GM18517 (cell line): ENCODE data around the gene ZNF346.
"Not testable (repeated sequence)": the region's sequence is repeated elsewhere in the genome, so short reads cannot be mapped to it uniquely, and the experiment has no call there.

ENCODE experiments used
- ATAC-seq: cut with Tn5 transposase; IDR thresholded peaks from one replicate; pipeline ENCODE4 v1.9.1; 2021; ENCODE audit warnings: mild to moderate bottlenecking, moderate library complexity; ENCODE audit not compliant: unreplicated experiment

ZNF346 gene

DNA sequence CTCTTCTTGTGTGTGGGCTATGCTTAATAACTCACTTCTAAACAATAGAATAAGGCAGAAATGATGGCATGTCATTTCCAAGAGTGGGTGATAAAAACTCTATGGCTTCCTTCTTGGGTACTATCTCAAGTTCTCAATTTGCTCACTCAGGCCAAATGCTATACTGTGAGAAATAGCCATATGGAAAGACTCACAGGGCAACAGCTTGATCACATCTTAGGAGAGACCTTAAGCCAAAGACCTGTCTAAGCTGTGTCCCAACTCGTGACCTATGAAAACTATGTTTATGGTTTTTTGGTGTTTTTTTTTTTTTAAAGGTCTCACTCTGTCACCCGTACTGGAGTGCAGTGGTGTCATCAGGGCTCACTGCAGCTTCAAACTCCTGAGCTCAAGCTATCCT is 13.8 kb upstream of the ZNF346 start:
- no peak for ATAC-seq

DNA sequence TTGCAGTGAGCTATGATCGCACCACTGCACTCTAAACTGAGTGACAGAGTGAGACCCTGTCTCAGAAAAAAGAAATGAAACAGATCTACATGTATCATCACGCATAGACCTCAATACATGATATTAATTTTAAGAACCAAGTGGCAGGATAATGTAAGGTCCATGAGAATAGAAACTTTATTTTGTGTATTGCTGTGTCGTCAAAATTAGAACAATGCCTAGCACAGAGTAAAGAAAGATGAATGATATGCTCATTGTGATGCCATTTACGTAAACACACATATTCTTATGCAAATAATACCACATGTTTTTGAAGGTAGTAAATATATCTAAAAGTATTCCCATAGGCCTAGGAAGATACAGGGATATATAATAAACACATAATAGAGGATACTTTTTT is 12.3 kb upstream of the ZNF346 start:
- ATAC-seq = no peak

DNA sequence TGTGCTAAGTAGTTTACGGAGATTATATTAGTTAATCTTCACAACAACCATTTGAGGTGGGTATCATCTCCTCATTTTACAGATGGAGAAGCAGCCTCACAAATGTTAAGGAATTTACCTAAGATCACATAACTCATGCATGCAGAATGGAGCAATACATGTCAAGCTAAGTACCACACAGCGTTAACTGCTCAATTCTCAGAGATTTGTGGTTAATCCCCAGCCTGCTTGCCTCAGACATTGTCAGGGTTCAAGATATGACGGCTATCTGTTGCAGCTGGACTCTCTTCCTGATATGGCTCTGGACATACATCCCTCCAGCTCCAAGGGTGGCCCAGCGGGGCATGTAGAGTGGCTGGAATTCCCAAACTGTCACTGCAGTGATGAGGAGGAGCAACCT is 7.3 kb upstream of the ZNF346 start:
- ATAC-seq = no peak

DNA sequence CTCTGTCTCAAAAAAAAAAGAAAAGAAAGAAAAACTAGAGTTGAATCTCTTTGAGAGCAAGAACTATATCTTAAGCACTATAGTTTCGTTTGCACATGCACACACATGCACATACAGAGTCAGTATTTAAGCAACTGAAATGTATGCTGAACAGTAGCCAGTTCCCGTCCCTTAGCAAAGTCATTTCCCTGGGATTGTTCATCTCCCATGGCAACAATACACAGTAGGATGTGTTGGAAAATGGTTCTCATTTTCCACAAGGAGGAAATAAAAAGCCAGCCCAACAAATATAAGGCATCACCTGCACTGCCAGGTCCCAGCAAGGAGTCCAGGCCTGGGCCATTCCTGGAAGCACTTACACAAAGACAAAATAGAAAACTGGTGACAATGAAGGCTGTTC is 4.2 kb upstream of the ZNF346 start:
- no peak for ATAC-seq

DNA sequence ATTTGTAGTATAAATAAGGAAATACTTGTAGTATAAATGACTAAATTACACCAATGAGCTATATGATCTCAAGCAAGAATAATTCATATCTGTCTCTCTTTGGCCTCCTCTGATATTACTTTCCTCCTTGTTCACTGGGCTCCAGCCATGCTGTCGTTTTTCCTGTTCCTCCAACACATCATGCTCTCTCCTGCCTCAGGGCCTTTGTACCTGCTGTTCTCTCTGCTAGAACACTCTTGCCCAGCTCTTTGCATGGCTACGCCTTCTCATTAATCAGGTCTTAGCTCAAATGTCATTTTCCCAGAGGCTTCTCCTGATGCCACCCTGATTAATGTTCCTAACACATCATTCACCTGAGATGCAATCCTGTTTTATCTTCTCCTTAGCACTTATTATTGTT is 2.5 kb upstream of the ZNF346 start:
- ATAC-seq = no peak

DNA sequence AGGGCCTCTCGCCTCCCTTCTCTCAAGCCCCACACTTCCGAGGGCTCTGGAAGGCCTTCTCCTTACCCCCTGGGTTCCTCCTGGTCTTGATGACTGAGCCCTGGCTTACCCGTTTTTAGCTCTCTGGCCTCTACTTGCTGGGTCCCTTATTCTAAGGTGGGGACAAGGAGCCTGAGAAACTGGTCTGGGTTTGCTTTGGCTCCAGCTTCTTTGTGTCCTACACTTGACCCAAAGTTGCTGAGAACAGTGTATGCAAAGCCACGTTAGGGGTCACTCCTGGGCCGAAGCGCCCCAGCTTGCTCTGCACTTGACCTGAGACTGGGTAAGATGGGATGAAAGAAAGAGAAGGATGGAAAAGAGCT is 788 bp downstream of the ZNF346 start:
- no peak for ATAC-seq

DNA sequence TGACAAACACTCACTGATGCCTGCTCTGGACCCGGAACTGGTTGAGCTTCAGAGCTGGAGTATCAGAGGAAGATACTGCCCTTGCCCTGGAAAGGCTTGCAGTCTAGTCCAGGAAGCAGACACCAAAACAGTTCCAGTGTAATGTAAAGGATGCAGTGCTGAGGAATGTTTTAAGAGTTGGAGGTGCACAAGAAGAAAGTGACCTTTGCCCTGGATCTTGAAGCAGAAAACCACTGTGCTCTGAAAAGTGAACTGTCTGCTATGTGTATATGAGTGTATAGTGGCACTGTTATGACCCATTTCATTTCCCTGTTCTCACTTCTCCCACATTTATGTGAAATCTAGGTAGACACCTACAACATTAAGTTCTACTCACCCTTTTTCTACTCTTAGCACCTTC is 2.1 kb downstream of the ZNF346 start:
- no peak for ATAC-seq

DNA sequence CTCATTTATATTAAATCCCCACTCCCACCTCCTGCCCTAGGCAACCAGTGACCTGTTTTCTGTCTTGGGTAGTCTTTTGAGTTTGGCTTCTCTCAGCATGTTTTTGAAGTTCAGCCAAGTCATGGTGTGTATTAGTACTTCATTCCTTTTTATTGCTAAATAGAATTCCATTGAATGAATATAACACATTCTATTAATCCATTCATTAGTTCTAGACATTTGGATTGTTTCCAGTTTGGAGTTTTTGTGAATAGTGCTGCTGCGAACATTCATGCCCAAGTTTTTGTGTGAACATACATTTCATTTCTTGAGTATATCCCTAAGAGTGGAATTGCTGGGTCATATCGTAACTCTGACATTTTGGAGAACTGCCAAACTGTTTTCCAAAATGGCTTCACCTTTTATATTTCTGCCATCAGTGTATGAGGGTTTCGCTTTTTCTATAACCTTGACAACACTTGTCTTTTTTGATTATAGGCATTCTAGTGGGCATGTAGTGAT is 2.7 kb downstream of the ZNF346 start:
- no peak for ATAC-seq

DNA sequence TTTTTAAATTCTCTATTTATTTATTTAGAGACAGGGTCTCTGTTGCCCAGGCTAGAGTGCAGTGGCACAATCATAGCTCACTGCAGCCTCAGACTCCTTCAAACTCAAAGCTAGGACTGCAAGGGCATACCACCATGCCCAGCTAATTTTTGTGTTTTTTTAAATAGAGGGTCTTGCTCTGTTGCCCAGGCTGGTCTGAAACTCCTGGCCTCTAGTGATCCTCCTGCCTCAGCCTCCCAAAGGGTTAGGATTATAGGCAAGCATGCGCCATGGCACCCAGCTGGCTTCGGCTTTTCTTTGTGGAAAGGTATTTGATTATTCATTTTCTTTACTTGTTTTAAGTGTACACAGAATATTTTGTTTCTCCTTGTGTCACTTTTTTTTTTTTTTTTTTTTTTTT is 5.2 kb downstream of the ZNF346 start:
- no peak for ATAC-seq

DNA sequence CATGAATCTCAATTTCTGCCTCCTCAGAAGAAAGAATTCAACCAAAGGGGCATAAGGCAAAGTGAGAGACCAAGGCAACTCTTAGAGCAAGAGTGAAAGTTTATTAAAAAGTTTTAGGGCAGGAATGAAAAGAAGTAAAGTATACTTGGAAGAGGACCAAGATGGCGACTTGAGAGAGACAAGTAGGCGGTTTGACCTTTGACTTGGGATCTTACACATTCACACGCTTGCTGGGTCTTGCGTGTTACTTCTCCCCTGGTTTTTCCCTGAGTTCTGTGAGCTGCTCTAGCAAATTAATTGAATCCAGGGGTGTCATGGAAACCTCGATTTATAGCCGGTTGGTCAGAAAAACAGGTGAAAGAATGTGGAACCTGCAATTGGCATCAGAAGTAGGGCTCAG is 7.0 kb downstream of the ZNF346 start:
- no peak for ATAC-seq

DNA sequence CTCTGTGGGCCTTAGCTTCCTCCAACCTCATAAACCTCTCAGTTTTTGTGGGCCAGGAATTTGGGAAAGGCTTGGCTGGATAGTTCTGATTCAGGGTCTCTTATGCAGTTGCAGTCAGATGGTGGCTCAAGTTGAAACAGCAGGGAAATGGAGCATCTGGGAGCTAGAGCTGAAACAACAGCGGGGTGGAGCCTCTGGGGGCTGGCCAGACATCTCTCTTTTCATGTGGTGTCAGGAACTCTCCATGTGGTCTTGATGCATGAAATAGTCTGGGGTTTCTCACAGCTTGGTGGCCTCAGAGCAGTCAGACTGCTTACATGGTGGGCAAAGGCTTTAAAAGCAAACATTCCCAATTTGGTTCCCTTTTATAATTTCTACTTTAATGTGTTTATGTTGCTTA is 13.5 kb downstream of the ZNF346 start:
- no peak for ATAC-seq

DNA sequence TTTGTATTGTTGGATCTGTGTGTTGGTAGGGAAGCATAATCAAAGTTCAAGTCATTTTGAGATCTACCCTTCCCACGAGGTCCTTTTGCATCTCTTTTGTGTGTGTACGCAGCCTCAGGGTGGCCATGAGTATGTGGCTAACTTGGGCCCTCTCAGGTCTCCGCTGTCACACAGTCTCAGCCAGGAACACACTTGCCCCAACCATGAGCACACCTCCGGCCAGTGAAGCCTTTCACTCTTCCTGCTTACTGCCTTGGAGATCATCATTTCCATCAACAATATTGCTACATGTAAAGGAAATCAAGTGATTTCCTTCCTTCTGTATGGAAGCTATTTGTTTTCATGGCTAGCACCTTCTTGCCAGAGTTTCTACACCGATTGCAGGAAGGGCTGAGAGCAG is 13.9 kb downstream of the ZNF346 start:
- ATAC-seq = no peak

DNA sequence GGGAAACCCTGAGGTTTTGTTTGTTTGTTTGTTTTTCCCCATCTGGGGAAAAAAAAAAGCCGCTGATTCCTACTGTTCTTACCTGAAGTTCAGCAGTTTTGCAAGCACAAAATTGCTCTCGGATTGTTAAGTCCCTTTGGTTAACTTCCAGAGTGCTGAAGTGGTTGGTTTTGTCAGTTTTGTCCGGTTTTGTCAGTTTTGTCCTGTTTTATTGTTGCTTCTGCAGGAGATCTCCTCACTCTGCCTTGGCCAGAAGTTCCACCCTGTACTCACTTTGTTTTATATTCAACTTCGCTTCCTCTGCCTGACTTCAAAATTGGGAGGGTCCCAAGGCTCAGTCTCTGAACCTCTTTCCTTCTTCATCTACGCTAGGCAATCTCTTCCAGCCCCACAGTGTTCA is 14.4 kb downstream of the ZNF346 start:
- no peak for ATAC-seq

DNA sequence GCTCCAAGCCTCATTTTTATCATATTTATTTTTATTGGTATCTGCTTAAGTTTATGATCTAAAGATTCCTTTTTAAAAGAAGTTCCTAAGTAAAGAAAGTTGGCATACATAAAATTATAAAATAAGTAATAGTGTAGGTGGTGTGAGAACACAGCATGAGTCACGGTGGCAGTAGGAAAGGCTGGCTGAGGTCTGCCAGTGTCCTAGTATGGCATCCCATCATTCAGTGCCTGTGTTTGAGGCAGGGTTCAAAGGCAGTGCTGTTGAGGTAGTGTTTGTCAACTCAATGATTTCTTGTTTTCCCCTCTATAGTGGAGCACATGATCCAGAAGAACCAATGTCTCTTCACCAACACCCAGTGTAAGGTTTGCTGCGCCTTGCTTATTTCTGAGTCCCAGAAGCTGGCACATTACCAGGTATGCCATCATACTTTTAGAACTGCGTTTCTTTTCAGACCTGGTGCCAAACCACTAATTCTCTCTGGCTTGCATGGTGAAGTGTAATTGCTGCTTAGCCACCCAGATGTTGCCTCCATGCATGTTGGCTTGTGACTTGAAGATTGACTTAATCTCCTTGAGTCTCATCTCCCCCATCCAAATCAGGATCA is 18.4 kb downstream of the ZNF346 start:
- ATAC-seq = no peak

DNA sequence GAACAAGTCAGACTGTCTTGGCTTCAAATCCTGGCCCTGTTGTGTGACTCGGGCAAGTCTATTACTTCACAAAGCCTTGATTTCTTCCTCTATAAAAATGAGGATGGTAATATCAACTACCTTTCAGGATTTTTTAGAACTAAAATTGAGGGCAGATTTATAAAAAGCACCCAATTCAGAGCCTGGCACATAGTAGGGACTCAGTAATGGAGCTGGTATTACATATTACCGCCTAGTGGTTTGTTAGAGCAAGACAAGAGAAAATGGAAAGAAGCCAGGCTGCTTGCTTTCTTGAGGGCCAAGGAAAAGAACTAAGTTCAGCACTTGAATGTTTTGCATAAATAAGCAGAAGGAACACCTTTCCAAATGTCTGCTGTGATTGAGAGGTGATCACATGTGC is 19.4 kb downstream of the ZNF346 start:
- ATAC-seq = no peak

DNA sequence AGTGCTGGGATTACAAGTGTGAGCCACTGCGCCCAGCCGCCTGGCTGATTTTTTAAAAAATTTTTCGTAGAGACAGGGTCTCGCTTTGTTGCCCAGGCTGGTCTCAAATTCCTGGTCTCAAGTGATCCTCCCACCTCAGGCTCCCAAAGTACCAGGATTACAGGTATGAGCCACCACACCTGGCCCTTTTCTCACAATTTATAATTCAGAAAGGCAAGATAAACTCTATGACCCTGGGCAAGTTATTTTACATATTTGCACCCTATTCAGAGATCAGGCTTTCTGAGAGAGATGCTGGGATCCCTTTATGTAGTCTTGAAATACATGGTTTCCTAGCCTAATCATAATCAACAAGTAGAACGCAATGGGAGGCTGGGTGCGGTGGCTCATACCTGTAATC is 20.6 kb downstream of the ZNF346 start:
- ATAC-seq = no peak

DNA sequence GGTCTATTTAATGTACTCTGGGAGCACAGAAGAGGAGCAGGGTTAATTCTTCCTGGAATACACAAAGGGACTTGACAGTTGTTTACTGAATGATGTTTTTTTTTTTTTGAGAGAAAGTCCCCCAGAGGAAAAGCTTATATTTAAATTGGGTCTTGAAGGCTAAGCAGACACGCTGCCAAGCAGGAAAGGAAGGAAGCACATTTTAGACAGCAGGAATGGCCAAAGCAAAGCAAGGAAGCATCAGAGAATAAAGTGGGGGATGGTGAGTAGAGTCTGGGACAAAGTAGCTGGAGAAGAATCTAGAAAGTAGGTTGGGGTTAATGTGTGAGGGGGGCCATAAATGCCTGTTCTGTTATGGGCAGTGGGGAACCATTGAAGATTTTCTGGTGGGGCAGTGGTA is 21.5 kb downstream of the ZNF346 start:
- ATAC-seq = no peak

DNA sequence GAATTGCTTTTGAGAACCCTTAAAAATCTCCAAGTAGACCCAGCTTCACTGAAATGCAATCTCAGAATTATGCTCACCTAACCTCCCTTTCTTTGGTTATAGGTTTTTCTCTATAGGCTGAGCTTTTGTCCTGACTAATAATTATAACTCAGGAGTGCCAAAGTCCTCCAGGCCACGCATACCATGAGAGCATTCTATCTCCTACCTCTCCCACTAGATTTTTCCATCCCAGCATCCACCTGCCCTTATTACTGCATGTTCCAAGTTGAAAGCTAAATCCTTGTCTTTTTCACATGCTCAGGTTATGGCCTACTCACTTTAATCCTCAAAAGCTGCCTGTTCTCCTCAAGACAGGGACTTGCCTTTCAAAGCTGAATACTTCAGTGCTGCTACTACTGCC is 22.1 kb downstream of the ZNF346 start:
- ATAC-seq = no peak

DNA sequence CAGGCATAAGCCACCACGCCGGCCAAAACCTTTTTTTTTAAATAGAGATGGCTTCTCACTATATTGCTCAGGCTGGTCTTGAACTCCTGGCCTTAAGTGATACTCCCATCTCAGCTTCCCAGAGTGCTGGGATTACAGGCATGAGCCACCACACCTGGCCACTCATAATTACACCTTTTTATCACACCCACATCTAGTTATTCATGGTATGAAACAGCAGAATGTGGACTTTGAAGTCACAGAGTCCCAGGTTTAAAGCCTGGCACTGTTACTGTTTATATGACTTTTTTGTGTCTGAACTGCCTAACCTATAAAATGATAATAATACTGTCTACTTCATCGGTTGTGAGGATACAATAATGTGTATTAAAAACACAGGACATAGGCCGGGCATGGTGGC is 23.1 kb downstream of the ZNF346 start:
- no peak for ATAC-seq

DNA sequence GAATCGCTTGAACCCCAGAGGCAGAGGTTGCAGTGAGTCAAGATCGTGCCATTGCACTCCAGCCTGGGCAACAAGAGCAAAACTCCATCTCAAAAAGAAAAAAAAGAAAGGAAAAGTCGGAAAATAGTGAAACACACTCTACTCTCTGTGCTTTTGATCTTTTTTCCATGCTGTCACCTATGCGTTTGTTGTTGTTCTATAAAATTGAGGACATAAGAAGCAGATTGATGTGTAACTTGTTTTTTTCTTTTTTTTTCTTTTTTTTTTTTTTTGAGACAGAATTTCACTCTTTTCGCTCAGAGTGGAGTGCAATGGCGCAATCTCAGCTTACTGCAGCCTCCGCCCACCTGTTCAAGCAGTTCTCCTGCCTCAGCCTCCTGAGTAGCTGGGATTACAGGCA is 26.0 kb downstream of the ZNF346 start:
- ATAC-seq = not testable (repeated sequence)

DNA sequence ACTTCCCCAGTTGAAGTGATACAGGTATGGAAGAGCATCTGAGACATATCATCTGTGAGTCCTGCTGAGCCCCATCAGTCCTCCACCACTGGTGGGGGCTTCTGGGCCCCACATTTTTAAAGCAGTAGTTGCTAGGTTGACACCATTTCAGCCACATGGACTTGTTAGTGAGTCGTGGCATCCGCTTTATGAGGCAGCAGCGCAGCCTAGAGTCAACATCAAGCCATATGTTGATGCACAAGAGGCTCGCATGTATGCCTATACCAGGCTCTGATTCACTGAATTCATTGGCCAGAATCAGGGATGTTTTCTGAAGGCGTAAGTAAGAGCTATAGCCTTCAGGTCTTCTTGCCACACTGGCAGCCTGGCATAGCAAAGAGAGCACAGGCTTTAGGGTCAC is 26.8 kb downstream of the ZNF346 start:
- ATAC-seq = no peak

DNA sequence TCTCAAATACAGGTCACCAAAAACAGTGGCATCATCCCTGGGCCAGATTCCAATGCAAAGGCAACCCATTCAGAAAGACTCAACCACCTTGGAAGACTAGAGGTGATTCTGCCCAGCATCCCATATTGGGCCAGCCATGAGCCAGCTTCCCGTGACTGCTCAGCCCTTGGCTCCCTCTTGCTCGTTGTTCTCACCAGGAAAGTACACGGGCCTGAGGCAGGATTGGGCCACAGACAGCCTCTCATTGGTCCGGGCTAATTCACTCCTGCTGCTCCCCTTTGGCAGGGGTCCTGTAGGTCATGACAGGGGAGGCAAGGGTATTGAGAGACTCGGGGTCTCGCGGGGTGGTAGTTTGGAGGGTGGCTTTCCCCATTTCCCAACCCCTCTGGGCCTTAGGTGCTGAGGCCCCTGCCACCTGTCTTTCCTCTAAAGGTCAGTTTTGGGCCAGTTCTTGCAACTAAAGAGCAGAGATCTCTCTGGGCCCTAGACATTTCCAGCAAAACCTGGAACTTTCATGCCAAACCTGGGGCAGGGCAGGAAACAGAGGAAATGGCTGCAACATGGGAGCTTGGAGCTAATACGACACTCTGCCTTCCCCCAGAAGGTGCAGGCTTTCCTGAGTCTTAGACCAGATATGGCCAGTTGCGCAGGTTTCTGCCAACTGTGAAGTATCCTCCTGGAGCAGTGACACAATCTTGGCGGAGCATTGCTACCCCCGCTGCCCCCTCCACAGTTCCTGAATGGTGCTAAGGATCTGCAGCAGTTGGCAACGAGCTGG is 42.2 kb downstream of the ZNF346 start:
- ATAC-seq = no peak

DNA sequence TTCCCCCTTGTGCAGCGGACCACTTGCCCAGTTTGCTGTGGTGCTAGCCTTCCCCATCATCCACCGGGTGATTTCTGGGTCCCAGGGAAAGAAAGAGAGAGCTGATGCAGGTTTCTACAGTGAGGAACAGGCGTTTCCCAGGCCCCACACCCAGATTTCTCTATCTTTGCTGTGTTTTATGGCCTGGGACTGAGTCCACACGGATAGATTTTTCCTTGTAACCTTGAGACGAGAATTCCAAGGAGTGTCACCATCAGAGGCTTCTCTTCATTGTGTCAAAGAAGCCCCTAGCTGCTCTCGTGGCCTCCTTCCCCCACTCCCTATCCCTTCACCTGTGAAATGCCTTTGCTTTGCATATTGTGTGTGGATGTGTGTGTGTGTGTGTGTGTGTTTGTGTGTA is 43.0 kb downstream of the ZNF346 start:
- no peak for ATAC-seq
